Measurements from ENCODE around the gene IL1RAP.

Gene IL1RAP

GRCh38 chr3:190566043-190566933, 52.4 kb downstream of the IL1RAP start:
- no peaks in the 10 kb centered on the region for H3K27me3 Mint-ChIP-seq
- H3K4me3 Mint-ChIP-seq: peak overlapping the region; percentile 17
- no peaks in the 10 kb centered on the region for H3K9me3 Mint-ChIP-seq (ENCODE audit: low read depth)
- H3K4me1 Mint-ChIP-seq (ENCODE audit: low read depth): peaks cover 34% of the 10 kb centered on the region
- H3K36me3 Mint-ChIP-seq: peaks cover 31% of the 10 kb centered on the region
- peak overlapping the region; percentile 89 for H3K27ac Mint-ChIP-seq

GRCh38 chr3:190568036-190568435, 54.2 kb downstream of the IL1RAP start:
- Mint-ChIP-seq H3K27ac (no peak overlapping the region), H3K4me3 (no peak overlapping the region), H3K9me3 (ENCODE audit: low read depth) (no peaks in the 10 kb centered on the region), H3K4me1 (ENCODE audit: low read depth) (peaks cover 24% of the 10 kb centered on the region), H3K27me3 (no peaks in the 10 kb centered on the region), H3K36me3 (peaks cover 31% of the 10 kb centered on the region)

- Mint-ChIP-seq H3K36me3 (peaks cover 18% of the 10 kb centered on the region), H3K27ac (no peak overlapping the region)
Measured at GRCh38 chr3:190574473-190574872, 60.6 kb downstream of the IL1RAP start.

GRCh38 chr3:190575437-190576185, 61.7 kb downstream of the IL1RAP start:
- Mint-ChIP-seq H3K4me1 (ENCODE audit: low read depth) (no peaks in the 10 kb centered on the region), H3K4me3 (no peak overlapping the region), H3K36me3 (peaks cover 22% of the 10 kb centered on the region), H3K9me3 (ENCODE audit: low read depth) (no peaks in the 10 kb centered on the region), H3K27me3 (no peaks in the 10 kb centered on the region), H3K27ac (no peak overlapping the region)

More at GRCh38 chr3:190574473-190574872, 60.6 kb downstream of the IL1RAP start:
- H3K9me3 Mint-ChIP-seq (ENCODE audit: low read depth): no peaks in the 10 kb centered on the region
- no peaks in the 10 kb centered on the region for H3K27me3 Mint-ChIP-seq
- no peak overlapping the region for H3K4me3 Mint-ChIP-seq
- H3K4me1 Mint-ChIP-seq (ENCODE audit: low read depth): peaks cover 2% of the 10 kb centered on the region

- Mint-ChIP-seq H3K4me3 (no peak overlapping the region), H3K27me3 (no peaks in the 10 kb centered on the region), H3K9me3 (ENCODE audit: low read depth) (no peaks in the 10 kb centered on the region), H3K4me1 (ENCODE audit: low read depth) (peaks cover 7% of the 10 kb centered on the region), H3K27ac (no peak overlapping the region), H3K36me3 (peaks cover 17% of the 10 kb centered on the region)
Measured at GRCh38 chr3:190577225-190577624, 63.3 kb downstream of the IL1RAP start.

- no peak overlapping the region for H3K27ac Mint-ChIP-seq
- no peaks in the 10 kb centered on the region for H3K27me3 Mint-ChIP-seq
- H3K4me1 Mint-ChIP-seq (ENCODE audit: low read depth): peaks cover 8% of the 10 kb centered on the region
- H3K4me3 Mint-ChIP-seq: no peak overlapping the region
- no peaks in the 10 kb centered on the region for H3K9me3 Mint-ChIP-seq (ENCODE audit: low read depth)
- peaks cover 18% of the 10 kb centered on the region for H3K36me3 Mint-ChIP-seq
Measured at GRCh38 chr3:190579514-190580137, 65.7 kb downstream of the IL1RAP start.

- Mint-ChIP-seq H3K4me1 (ENCODE audit: low read depth) (peaks cover 9% of the 10 kb centered on the region), H3K4me3 (no peak overlapping the region), H3K27ac (no peak overlapping the region), H3K36me3 (peaks cover 14% of the 10 kb centered on the region), H3K27me3 (no peaks in the 10 kb centered on the region), H3K9me3 (ENCODE audit: low read depth) (no peaks in the 10 kb centered on the region)
Measured at GRCh38 chr3:190580417-190580816, 66.5 kb downstream of the IL1RAP start.

GRCh38 chr3:190581041-190581541, 67.2 kb downstream of the IL1RAP start:
- Mint-ChIP-seq H3K27ac (no peak overlapping the region), H3K36me3 (peaks cover 17% of the 10 kb centered on the region), H3K4me1 (ENCODE audit: low read depth) (peaks cover 14% of the 10 kb centered on the region)

GRCh38 chr3:190582667-190583066, 68.8 kb downstream of the IL1RAP start:
- Mint-ChIP-seq H3K36me3 (peaks cover 12% of the 10 kb centered on the region), H3K4me1 (ENCODE audit: low read depth) (peaks cover 30% of the 10 kb centered on the region), H3K27ac (no peak overlapping the region), H3K9me3 (ENCODE audit: low read depth) (no peaks in the 10 kb centered on the region), H3K4me3 (no peak overlapping the region), H3K27me3 (no peaks in the 10 kb centered on the region)

More at GRCh38 chr3:190581041-190581541, 67.2 kb downstream of the IL1RAP start:
- Mint-ChIP-seq H3K27me3 (no peaks in the 10 kb centered on the region), H3K9me3 (ENCODE audit: low read depth) (no peaks in the 10 kb centered on the region), H3K4me3 (no peak overlapping the region)

- Mint-ChIP-seq H3K4me3 (peak overlapping the region; percentile 73), H3K4me1 (ENCODE audit: low read depth) (peaks cover 31% of the 10 kb centered on the region), H3K27me3 (no peaks in the 10 kb centered on the region), H3K36me3 (peaks cover 18% of the 10 kb centered on the region), H3K27ac (peak overlapping the region; percentile 94), H3K9me3 (ENCODE audit: low read depth) (no peaks in the 10 kb centered on the region)
Measured at GRCh38 chr3:190585805-190586630, 72.1 kb downstream of the IL1RAP start.

GRCh38 chr3:190586631-190587011, 72.7 kb downstream of the IL1RAP start:
- no peaks in the 10 kb centered on the region for H3K9me3 Mint-ChIP-seq (ENCODE audit: low read depth)
- H3K36me3 Mint-ChIP-seq: peaks cover 18% of the 10 kb centered on the region
- H3K4me1 Mint-ChIP-seq (ENCODE audit: low read depth): peaks cover 29% of the 10 kb centered on the region
- H3K4me3 Mint-ChIP-seq: peak overlapping the region; percentile 73
- H3K27me3 Mint-ChIP-seq: no peaks in the 10 kb centered on the region
- peak overlapping the region; percentile 94 for H3K27ac Mint-ChIP-seq

- H3K27ac Mint-ChIP-seq: peak overlapping the region; percentile 41
- H3K4me1 Mint-ChIP-seq (ENCODE audit: low read depth): peaks cover 27% of the 10 kb centered on the region
- no peaks in the 10 kb centered on the region for H3K9me3 Mint-ChIP-seq (ENCODE audit: low read depth)
- no peak overlapping the region for H3K4me3 Mint-ChIP-seq
- H3K36me3 Mint-ChIP-seq: peaks cover 22% of the 10 kb centered on the region
- H3K27me3 Mint-ChIP-seq: no peaks in the 10 kb centered on the region
Measured at GRCh38 chr3:190588570-190588969, 74.7 kb downstream of the IL1RAP start.

GRCh38 chr3:190589326-190589725, 75.4 kb downstream of the IL1RAP start:
- no peak overlapping the region for H3K27ac Mint-ChIP-seq

GRCh38 chr3:190591080-190591479, 77.2 kb downstream of the IL1RAP start:
- no peaks in the 10 kb centered on the region for H3K27me3 Mint-ChIP-seq
- H3K4me3 Mint-ChIP-seq: no peak overlapping the region
- H3K4me1 Mint-ChIP-seq (ENCODE audit: low read depth): peaks cover 23% of the 10 kb centered on the region
- no peaks in the 10 kb centered on the region for H3K9me3 Mint-ChIP-seq (ENCODE audit: low read depth)
- no peak overlapping the region for H3K27ac Mint-ChIP-seq
- H3K36me3 Mint-ChIP-seq: peaks cover 24% of the 10 kb centered on the region

More at GRCh38 chr3:190589326-190589725, 75.4 kb downstream of the IL1RAP start:
- Mint-ChIP-seq H3K4me3 (no peak overlapping the region), H3K36me3 (peaks cover 27% of the 10 kb centered on the region), H3K27me3 (no peaks in the 10 kb centered on the region), H3K9me3 (ENCODE audit: low read depth) (no peaks in the 10 kb centered on the region), H3K4me1 (ENCODE audit: low read depth) (peaks cover 30% of the 10 kb centered on the region)

All from activated naive CD8-positive, alpha-beta T cell (primary cell).